ENCODE data around the gene CBX4.

The CBX4 gene

GRCh38 chr17:79826841-79827578 is 12.2 kb downstream of the CBX4 start:
- no peak for DNase-seq

GRCh38 chr17:79826204-79826680 is 13.0 kb downstream of the CBX4 start:
- DNase-seq = no peak

- DNase-seq = no peak
These were observed 13.7 kb downstream of the CBX4 start for GRCh38 chr17:79825580-79825921.

GRCh38 chr17:79824893-79825579 is 14.2 kb downstream of the CBX4 start:
- no peak for DNase-seq

- DNase-seq = no peak
These were observed 15.0 kb downstream of the CBX4 start for GRCh38 chr17:79824234-79824633.

- DNase-seq = no peak
These were observed 16.6 kb downstream of the CBX4 start for GRCh38 chr17:79822583-79823124.

GRCh38 chr17:79821331-79822095 is 17.7 kb downstream of the CBX4 start:
- no peak for DNase-seq

- DNase-seq = no peak
These were observed 18.3 kb downstream of the CBX4 start for GRCh38 chr17:79820959-79821330.

- no peak for DNase-seq
These were observed 19.5 kb downstream of the CBX4 start for GRCh38 chr17:79819534-79820276.

GRCh38 chr17:79819085-79819484 is 20.2 kb downstream of the CBX4 start:
- no peak for DNase-seq

GRCh38 chr17:79818026-79818758 is 21.0 kb downstream of the CBX4 start:
- no peak for DNase-seq

- DNase-seq = no peak
These were observed 23.3 kb downstream of the CBX4 start for GRCh38 chr17:79815836-79816461.

- no peak for DNase-seq
These were observed 24.0 kb downstream of the CBX4 start for GRCh38 chr17:79814974-79815835.

- DNase-seq = no peak
These were observed 24.9 kb downstream of the CBX4 start for GRCh38 chr17:79814127-79814973.

GRCh38 chr17:79813297-79814126 is 25.7 kb downstream of the CBX4 start:
- DNase-seq = no peak

- DNase-seq = no peak
These were observed 26.6 kb downstream of the CBX4 start for GRCh38 chr17:79812353-79813258.

GRCh38 chr17:79811868-79812352 is 27.3 kb downstream of the CBX4 start:
- DNase-seq = no peak

Measured in NCI-H2107 (cell line).